Omental fat pad (tissue), 4 donors: ENCODE data around the gene C19orf38. TPM values are rescaled to one million over a fixed set of nuclear protein-coding genes. Genes with fewer than 3 reads are reported as not detected.
"Not testable (repeated sequence)": the region's sequence is repeated elsewhere in the genome, so short reads cannot be mapped to it uniquely, and the experiment has no call there.

Source experiments
- ATAC-seq: fragments of 150-250 bp; one replicate; pipeline ENCODE4 v1.9.1; 2016; ENCODE audit warnings: mild to moderate bottlenecking, moderate library complexity; ENCODE audit not compliant: low FRiP score
- DNase-seq: peaks from one replicate; pipeline ENCODE4 v3.0.0-alpha.2; 2019; ENCODE audit warnings: low spot score
- CTCF ChIP-seq, 3 donors: fragments of 450-650 bp; IDR thresholded peaks; one replicate each; pipeline ENCODE4 v1.5.1; 2016 to 2017; ENCODE audit warnings: antibody characterized with exemption in 3 of 3, mild to moderate bottlenecking in 3 of 3, moderate library complexity in 2 of 3
- total RNA-seq, 4 donors: library from RNA; depleted of rRNA; stranded (reverse); fragments of >200 nt; gene quantifications; one replicate each; pipeline ENCODE4 v1.1.0, GENCODE V29; 2016

Gene C19orf38
- total RNA-seq, 4 donors from 2014 or later = 1.0 to 7.9 (median 4.9) TPM

GRCh38 chr19:10836479-10837330 lies 11.5 kb upstream of the C19orf38 start:
- ATAC-seq (peak; percentile 42), DNase-seq (peak; percentile 46)
- TF ChIP-seq CTCF (IDR thresholded peaks at IDR 0.05) = no peak

GRCh38 chr19:10837649-10838048 lies 10.6 kb upstream of the C19orf38 start:
- ATAC-seq, DNase-seq: not testable (repeated sequence)

GRCh38 chr19:10838377-10838776 lies 9.8 kb upstream of the C19orf38 start:
- ATAC-seq (no peak), DNase-seq (no peak)
- no peak for TF ChIP-seq CTCF (IDR thresholded peaks at IDR 0.05)

- no peak for TF ChIP-seq CTCF (IDR thresholded peaks at IDR 0.05)
- ATAC-seq (no peak), DNase-seq (no peak)
Observed at GRCh38 chr19:10839114-10840050, 8.8 kb upstream of the C19orf38 start.

GRCh38 chr19:10842788-10843187 lies 5.4 kb upstream of the C19orf38 start:
- DNase-seq = no peak
- TF ChIP-seq CTCF (IDR thresholded peaks at IDR 0.05) = no peak
- ATAC-seq = no peak

- ATAC-seq (no peak), DNase-seq (no peak)
- TF ChIP-seq CTCF (IDR thresholded peaks at IDR 0.05) = no peak
Observed at GRCh38 chr19:10846500-10847202, 1.6 kb upstream of the C19orf38 start.

GRCh38 chr19:10850631-10851030 lies 2.4 kb downstream of the C19orf38 start:
- no peak for TF ChIP-seq CTCF (IDR thresholded peaks at IDR 0.05)
- ATAC-seq = no peak
- no peak for DNase-seq
